ENCODE results near the gene SNW1. TPM values are rescaled to one million over a fixed set of nuclear protein-coding genes. Genes with fewer than 3 reads are reported as not detected.
"Not testable (repeated sequence)": the region's sequence is repeated elsewhere in the genome, so short reads cannot be mapped to it uniquely, and the experiment has no call there.

Gene SNW1
- total RNA-seq, 2 experiments from 2014 or later, result 64.7 to 107 TPM

- CTCF ChIA-PET (ENCODE audit: unreplicated experiment), result not testable (repeated sequence)
These were observed 7.6 kb upstream of the SNW1 start for GRCh38 chr14:77768442-77769069.

DNA sequence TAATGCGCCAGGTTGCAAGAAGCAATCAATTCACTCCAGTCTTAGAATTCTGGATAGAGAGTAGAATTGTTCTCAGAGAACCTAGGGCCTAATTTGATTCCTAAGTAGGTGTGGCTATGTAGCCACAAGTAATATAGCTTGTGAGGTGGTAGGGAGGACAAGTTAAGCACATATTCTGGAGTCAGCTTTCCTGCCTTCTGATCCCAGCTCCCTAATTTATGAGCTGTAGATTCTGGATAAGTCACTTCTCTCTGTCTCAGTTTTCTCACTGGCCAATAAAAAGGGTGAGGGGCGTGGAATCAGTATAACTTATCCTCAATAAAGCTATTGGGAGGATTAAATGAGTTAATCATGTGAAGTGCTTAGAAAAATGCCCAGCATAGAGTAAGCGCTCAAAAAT lies 3.0 kb upstream of the SNW1 start:
- Histone ChIP-seq H3K4me3 (ENCODE audit: low read depth, low read length, poor library complexity, severe bottlenecking) (no peak overlapping the region), H2AFZ (ENCODE audit: low read length) (no peak overlapping the region), H3K36me3 (ENCODE audit: insufficient read depth, low read length) (peaks cover 4% of the 10 kb centered on the region; the same call in 1 of the 2 replicates), H3K4me1 (ENCODE audit: insufficient read depth, low read length, poor library complexity, severe bottlenecking) (peaks cover 17% of the 10 kb centered on the region), H3K79me2 (ENCODE audit: insufficient read depth, low read depth, low read length) (peaks cover 18% of the 10 kb centered on the region), H3K27ac (ENCODE audit: low read depth, low read length, poor library complexity, severe bottlenecking) (no peak overlapping the region), H3K9me3 (ENCODE audit: low read length) (no peaks in the 10 kb centered on the region), H4K20me1 (ENCODE audit: insufficient read depth, low read length) (peaks cover 8% of the 10 kb centered on the region; the same call in 1 of the 2 replicates), H3K9me2 (ENCODE audit: insufficient read depth, low read length) (no peaks in the 10 kb centered on the region), H3K4me2 (ENCODE audit: low read length) (no peak overlapping the region)
- CTCF ChIA-PET (ENCODE audit: unreplicated experiment), result no interaction called here
- no peak for DNase-seq (ENCODE audit: low spot score)
- intact Hi-C loops (cut with micrococcal nuclease; ENCODE audit: unreplicated experiment), result no loop called here
- TF ChIP-seq EZH2phosphoT487 (IDR thresholded peaks at IDR 0.05; ENCODE audit: borderline replicate concordance, low read depth, low read length), result no peak
- no peak for TF ChIP-seq CTCF (conservative IDR thresholded peaks at IDR 0.05; ENCODE audit: low read length)
- BruUV-seq (replicated peaks), result no TSS peak
- POLR2A ChIA-PET, result interaction anchor here (0.9 to 1.5 kb wide), 3 partner anchors 12 to 58 kb away, joined by 3 to 4 read pairs (median 4); no protein-coding TSS in a partner anchor

More at GRCh38 chr14:77768442-77769069, 7.6 kb upstream of the SNW1 start:
- H3K4me3 ChIP-seq (ENCODE audit: low read depth, low read length, poor library complexity, severe bottlenecking); H3K9me3 ChIP-seq (ENCODE audit: low read length); H3K79me2 ChIP-seq (ENCODE audit: insufficient read depth, low read depth, low read length); DNase-seq (ENCODE audit: low spot score); H3K36me3 ChIP-seq (ENCODE audit: insufficient read depth, low read length); intact Hi-C loops (cut with micrococcal nuclease; ENCODE audit: unreplicated experiment); H3K27ac ChIP-seq (ENCODE audit: low read depth, low read length, poor library complexity, severe bottlenecking); H3K4me2 ChIP-seq (ENCODE audit: low read length); H3K4me1 ChIP-seq (ENCODE audit: insufficient read depth, low read length, poor library complexity, severe bottlenecking); H4K20me1 ChIP-seq (ENCODE audit: insufficient read depth, low read length); BruUV-seq (replicated peaks); H3K9me2 ChIP-seq (ENCODE audit: insufficient read depth, low read length): not testable (repeated sequence)
- 0 out of 2 replicates have a peak overlapping the region, but pooled peaks have one; percentile 31 for H2AFZ ChIP-seq (ENCODE audit: low read length)
- POLR2A ChIA-PET, result interaction anchor here (0.6 kb wide), 1 partner anchor 12 kb away, joined by 5 read pairs; no protein-coding TSS in a partner anchor

GRCh38 chr14:77763316-77763715 lies 2.4 kb upstream of the SNW1 start:
- H3K4me1 ChIP-seq (ENCODE audit: insufficient read depth, low read length, poor library complexity, severe bottlenecking), result peaks cover 22% of the 10 kb centered on the region
- DNase-seq (ENCODE audit: low spot score), result no peak
- peaks cover 8% of the 10 kb centered on the region; the same call in 1 of the 2 replicates for H4K20me1 ChIP-seq (ENCODE audit: insufficient read depth, low read length)
- intact Hi-C loops (cut with micrococcal nuclease; ENCODE audit: unreplicated experiment), result no loop called here
- no peaks in the 10 kb centered on the region for H3K9me3 ChIP-seq (ENCODE audit: low read length)
- peaks cover 25% of the 10 kb centered on the region for H3K79me2 ChIP-seq (ENCODE audit: insufficient read depth, low read depth, low read length)
- no peak for TF ChIP-seq CTCF (conservative IDR thresholded peaks at IDR 0.05; ENCODE audit: low read length)
- no peak for TF ChIP-seq EZH2phosphoT487 (IDR thresholded peaks at IDR 0.05; ENCODE audit: borderline replicate concordance, low read depth, low read length)
- ChIA-PET POLR2A (interaction anchor here (0.9 to 2.3 kb wide), 3 partner anchors 12 to 33 kb away, joined by 4 to 9 read pairs (median 4); no protein-coding TSS in a partner anchor), CTCF (ENCODE audit: unreplicated experiment) (no interaction called here)
- BruUV-seq (replicated peaks), result no TSS peak
- no peak overlapping the region for H3K4me3 ChIP-seq (ENCODE audit: low read depth, low read length, poor library complexity, severe bottlenecking)
- no peaks in the 10 kb centered on the region for H3K9me2 ChIP-seq (ENCODE audit: insufficient read depth, low read length)
- H3K36me3 ChIP-seq (ENCODE audit: insufficient read depth, low read length), result peaks cover 10% of the 10 kb centered on the region
- H3K27ac ChIP-seq (ENCODE audit: low read depth, low read length, poor library complexity, severe bottlenecking), result no peak overlapping the region
- H3K4me2 ChIP-seq (ENCODE audit: low read length), result no peak overlapping the region
- no peak overlapping the region for H2AFZ ChIP-seq (ENCODE audit: low read length)

All from OCI-LY7 (cell line).